ENCODE data around the gene RSAD1.
A peak's percentile ranks its signal among the peaks of the same experiment; 100 is the strongest.

RSAD1 gene

DNA sequence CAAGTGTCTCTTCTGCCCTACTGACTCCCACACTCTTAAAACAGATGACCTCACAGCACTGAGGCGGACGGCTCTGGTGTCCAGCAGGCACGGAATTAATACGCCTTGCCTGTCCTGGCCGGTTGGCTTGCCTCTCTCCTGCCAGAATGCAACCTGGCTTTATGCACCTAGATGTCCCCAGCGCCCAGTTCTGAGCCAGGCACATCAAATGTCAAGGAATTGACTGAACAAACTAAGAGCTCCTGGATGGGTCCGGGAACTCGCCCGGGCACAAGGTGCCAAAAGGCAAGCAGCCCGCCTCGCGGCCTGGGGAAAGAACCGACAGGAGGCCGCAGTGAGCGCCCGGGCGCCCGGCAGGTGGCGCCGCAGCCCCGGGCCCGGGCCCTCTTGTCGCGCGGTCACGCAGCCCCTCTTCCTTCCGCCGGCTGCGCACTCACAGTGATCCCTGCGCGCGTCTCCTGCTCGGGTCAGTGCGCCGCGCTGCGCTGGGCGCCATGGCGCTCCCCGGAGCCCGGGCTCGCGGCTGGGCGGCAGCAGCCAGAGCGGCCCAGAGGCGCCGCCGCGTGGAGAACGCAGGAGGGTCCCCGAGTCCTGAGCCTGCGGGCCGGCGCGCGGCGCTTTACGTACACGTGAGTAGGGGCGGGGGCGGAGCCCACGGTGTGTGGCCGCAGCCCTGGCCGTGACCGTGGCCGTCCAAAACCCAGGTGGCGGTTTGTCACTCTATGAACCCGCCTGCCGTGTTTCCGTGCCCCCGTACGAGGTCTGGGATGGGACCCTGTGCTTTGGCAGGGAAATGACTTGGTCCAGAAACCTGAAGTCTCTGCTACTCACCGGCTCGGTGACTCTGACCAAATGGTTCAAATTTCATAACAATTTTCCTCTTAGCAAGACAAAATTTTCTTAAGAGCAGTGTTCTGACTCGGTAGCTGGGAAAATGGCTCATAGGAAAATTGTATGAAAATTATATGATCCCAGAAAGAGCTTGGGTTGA, at the start of gene RSAD1:
RSAD1 (plus strand) TSS at position 470 of the 991 bp plus-strand sequence; CDS start at position 495, 25 bp downstream.
- peak; percentile 92 for DNase-seq

DNA sequence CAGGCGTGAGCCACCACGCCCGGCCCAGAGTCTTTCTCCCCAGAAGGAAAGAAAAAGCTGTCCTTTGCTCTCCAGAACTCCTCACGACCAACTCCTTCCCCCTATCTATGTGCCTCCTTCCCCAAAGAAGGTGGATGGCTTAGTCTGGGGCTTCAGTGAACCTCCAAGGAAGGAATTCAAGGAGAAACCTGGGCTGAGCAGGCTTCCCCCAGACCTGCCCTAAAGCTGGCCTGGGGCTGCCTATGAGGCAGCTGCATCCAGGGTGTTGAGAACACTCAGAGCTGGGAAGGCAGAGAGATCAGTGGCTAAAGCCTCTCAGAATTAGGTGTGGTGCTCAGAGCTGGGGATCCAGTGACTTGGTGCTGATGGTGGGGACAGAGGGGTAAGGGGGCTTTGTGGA, 48.9 kb upstream of the RSAD1 start:
- DNase-seq, result no peak

DNA sequence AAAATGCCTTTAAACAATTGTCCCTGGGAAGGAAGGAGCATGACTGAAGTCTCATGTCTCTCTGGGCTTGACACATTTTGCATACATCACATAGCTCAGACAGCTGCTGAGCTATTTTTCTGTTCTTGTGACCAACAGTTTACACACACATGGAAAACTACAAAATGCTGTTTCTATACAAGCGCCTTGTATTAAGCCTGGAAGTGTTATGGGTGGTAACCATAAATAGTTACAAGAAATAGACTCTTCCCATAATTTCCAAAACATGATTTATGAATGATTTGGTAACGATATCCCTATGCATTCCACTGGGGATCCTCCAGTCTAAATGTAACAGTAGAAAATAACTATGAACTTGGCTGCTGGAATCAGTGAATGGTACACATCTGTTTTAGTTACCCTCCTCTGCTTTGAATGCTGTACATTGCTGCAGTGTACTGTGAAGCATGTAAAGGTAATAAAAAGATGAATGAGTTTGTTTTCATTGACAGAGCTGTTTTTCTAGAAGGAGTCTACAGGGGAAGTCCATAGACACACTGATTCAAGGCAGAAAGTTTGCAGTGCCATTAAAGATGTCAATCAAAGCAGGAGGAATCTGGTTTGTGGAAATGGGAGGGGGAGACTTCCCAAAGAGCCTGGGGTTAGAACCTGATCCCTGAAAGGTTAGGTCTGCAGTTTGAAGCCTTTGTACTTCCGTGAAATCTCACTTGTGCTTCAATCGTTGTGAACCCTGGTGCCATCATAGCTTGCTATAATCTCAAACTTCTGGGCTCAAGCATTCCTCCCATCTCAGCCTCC, 47.6 kb upstream of the RSAD1 start:
- no peak for DNase-seq

DNA sequence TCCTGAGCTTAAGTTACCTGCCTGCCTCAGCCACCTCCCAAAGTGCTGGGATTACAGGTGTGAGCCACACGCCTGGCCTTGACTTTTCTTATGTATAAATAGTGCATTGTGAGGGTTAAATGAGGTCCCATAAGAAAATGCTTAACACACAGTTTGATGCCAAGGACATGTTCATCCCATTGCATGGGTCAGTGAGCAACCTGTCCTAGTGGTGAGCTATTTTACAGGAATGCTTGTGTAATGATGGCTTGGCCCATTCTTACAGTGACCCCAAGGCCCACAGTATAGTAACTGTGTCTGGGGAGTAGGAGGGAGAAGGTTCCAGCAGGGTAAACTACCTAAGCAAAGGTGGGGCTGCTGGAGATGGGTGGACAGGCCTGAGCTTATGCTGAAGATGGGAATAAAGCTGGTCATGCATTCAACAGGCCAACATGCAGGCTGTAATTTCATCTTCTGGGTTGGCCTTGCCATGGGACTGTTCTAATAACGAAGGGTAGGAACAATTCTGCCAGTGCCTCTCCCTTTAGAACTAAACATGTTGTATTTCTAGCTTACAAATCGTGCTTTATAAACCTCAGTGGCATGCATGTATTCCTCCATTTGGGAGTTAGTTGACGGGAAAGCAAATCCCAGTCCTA, 46.4 kb upstream of the RSAD1 start:
- no peak for DNase-seq

DNA sequence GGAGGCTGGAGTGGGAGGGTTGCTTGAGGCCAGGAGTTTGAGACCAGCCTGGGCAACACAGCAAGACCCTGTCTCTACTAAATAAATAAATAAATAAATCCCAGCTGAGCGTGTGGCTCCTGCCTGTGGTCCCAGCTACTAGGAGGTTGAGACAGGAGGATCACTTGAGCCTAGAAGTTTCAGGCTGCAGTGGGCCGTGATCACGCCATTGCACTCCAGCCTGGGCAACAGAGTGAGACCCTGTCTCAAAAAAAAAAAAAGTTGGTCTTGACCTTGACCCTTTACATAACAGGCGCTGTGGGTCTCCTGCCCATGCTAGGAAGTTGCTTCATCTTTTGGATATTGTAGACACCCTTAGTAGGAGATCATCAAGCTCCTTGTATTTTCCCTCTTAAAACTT, 41.3 kb upstream of the RSAD1 start:
- DNase-seq, result no peak

DNA sequence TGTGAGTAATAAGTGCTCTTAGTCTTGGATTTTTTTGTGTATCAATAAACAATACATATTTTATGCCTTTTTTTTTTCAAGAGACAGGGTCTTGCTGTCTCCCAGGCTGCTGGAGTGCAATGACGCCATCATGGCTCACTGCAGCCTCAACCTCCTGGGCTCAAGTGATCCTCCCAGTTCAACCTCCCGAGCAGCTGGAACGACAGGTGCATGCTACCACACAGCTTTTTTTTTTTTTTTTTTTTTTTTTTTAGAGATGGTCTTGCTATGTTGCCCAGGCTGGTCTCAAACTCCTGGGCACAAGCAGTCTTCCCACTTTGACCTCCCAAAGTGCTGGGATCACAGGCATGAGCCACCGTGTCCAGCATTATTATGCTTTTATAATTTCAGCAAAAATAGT, 39.7 kb upstream of the RSAD1 start:
- DNase-seq, result no peak

DNA sequence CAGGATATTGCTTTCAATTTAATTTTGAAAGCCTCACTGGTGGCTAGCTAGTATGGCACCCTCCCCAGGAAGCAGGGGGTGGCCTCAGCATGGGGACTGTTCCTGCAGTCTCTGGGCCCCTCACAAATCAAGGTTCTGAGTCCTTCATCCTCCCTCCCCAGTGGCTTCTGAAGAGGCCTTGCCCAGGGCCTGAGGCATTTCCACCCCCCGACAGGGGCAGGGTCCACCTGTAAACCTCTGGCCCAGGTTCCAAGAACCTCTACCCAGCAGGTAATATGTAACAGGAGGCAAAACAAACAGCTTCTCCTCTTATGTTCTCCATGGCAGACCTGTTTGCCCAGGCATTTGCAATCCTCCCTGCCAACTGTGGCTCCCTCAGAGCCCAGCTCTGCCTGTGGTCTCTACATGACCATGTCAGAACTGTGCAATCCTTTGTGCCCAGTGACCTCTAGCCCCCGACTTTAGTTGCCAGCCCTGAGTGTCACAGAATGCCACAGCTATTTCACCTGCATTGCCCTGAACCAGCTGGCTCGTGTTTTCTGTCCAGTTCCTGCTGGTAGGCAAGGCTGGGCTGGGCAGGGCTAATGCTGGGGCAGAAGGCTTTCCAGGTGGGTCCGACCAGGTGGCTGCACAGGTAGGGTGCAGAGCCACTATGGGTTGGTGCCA, 38.4 kb upstream of the RSAD1 start:
- DNase-seq, result no peak

DNA sequence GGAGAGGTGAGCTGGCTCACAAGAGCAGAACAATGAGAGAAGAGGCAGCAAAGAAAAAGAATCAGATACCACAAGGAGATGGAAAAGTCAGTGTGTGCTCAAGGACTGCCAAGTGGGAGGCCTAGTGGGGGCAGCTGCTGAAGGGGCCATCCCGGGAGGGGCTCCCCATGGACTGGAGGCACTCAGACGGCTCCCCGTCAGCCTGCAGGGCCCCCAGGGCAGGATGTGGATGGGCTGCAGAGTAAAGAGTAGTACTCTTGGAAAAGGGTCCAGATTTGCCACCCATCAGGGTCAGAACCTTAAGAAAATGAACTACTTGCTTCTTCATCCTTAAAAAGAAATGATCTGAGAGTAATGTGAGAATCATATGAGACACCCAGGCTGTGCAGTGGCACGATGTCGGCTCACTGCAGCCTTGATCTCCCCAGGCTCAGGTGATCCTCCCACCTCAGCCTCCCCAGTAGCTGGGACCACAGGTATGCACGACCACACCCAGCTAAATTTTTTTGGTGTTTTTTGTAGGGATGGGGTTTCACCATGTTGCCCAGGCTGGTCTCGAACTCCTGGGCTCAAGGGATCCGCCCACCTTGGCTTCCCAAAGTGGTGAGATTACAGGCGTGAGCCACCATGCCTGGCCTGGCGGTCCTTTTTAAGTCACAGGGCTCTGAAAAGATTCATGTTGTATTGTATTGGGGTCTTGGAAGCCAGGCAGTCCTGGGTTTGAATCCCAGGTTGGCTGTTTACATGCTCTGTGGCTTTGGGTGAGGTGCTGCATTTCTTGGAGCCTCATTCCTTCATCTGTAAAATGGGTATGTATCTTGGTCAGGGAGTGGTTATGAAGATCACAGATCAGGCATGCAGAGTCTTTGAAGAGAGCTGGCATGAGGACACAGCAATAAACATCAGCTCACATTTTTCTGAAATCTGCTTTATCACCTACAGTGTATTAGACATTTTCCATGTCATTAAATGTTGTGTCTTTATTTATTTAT, 37.5 kb upstream of the RSAD1 start:
- DNase-seq, result no peak

DNA sequence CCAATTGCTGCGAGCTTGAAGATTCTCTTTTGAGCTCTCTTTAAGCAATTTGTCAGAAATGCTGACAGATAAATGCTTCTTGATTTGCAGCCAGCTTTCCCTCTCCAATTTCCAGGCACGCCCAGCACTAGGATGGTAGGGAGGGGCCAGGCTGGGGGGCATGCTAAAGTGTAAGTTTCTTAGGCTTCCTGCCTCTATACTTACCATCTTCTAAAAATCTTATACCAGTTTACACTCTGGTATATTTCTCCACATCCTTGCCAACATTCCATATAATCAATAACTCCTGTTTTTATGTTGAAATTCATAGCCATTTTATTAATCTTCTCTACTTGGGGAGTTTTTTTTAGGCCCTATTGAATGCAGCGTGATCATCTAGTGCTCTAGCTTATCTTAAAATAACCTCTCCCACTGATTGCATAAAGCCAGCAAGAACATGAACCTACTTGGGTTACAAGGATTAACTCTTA, 35.1 kb upstream of the RSAD1 start:
- no peak for DNase-seq

DNA sequence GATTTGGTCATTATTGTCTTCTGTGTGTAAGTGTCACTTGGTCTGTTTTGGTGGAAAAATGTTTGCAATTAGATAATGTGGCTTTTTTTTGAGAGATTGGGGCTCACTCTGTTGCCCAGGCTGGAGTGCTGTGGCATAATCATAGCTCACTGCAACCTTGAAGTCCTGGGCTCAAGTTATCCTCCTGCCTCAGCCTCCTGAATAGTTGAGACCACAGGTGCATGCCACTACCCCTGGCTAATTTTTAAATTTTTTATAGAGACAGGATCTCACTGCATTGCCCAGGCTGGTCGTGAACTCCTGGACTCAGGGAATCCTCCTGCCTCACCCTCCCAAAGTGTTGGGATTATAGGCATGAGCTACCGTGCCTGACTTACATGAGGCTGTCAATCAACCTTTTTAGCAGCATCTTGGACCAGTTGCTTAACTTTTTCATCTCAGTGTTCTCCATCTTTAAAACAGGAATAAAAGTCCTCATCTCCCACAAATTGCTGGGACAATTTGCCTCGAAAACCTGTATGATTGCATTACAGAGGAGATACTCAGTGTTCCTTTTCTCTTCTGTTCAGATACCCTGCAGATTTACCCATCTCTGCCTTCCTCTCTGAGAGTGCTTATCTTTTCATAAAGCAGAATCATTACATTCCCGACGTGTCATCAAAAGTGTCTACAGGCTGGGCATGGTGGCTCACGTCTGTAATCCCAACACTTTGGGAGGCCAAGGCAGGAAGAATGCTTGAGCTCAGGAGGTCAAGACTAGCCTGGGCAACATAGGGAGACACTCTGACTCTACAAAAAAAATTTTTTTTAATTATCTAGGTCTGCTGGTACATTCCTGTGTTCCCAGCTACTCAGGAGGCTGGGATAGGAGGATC, 33.6 kb upstream of the RSAD1 start:
- no peak for DNase-seq

DNA sequence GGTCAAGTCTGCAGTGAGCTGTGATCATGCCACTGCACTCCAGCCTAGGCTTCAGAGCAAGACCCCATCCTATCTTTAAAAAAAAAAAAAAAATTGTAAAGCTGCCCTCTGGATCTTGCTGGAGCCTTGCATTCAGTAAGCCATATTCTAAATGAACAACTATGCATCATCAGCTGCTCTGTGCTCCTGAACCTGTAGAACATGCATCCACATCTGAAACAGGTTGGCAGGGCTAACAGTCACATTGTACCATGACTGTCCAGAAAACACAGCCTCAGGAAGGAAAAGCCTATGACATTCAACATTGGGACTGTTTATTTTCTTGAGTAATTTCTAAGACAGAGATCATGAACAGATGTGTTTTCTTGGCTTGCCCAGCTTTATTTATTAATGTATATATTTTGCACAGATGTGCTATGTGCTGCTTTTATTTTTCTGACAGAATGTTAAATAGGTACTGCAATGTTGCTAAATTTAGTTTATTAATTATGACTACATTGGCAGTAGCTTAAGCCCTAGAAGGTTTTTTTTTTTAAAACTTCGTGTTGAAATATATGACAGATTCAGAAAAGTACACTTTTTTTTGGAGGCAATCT, 32.8 kb upstream of the RSAD1 start:
- DNase-seq, result no peak

DNA sequence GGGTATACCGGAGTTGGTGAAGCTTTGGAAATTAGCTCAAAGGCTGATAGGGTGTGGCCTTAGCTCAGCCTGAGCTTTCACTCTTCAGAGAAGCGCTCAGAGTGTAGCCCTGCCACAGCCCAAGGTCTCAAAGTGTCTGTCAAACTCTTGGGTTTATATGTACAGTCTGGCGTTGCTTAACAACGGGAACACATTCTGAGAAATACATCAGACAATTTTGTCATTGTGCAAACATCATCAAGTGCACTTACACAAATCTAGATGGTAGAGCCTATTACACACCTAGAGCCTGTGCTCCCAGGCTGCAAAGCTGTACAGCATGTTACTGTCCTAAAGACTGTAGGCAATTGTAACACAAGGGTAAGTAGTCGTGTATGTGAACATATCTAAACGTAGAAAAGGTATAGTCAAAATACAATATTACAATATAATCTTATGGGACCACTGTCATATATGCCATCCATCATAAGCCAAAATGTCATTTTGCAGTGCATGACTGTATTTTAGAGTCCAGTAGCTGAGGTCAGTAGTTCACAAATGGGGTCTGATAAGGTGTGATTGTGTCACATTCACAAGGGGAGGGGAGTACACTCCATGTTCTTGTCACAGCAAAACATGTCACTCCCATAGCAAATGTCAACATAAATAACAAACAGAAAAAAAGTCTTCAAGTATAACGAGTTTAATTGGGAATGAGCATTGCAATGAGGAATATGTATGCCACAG, 30.6 kb upstream of the RSAD1 start:
- no peak for DNase-seq

DNA sequence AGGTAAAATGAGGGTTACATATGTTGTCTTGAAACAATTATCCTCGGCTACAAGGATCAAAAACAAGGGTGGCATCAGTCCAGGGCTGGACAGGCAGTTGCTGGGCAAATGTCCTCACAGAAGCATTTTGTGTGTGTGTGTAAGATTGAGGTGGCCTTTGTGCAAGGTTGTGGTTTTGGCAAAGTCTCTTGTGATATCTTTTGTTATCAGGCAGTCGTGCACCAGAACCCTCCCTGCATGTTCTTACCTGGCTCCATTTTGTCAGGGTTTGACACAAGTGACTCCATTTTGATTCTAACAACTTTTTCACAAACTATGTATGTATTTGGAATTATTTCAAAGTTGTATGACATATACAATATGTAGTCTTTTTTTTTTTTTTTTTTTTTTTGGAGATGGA, 30.0 kb upstream of the RSAD1 start:
- no peak for DNase-seq

DNA sequence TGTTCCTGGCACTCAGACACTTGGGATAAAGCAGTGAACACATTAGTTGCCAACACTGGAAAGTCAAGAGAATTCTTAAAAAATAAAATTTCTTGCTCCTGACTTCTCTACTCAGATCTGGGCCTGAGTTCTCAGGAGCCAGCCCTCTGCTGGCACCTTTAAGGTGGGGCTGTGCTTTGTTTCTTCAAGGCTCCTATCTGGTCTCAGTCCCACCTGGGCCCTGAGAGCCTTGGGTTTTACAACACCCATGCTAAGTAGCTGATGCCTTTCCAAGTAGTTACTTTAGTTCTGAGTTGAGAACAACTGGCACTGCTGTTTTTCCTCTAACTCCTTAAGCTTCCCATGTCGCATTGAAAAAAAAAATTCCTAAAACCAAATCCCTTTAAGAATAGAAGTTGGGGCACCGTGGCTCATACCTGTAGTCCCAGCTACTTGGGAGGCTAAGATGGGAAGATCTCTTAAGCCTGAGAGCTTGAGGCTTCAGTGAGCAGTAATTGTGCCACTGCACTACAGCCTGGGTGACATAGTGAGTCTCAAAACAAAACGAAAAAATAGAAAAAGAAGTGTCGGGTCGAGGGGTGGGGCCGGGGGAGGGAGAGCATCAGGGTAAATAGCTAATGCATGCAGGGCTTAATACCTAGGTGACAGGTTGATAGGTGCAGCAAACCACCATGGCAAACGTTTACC, 26.6 kb upstream of the RSAD1 start:
- DNase-seq, result no peak

DNA sequence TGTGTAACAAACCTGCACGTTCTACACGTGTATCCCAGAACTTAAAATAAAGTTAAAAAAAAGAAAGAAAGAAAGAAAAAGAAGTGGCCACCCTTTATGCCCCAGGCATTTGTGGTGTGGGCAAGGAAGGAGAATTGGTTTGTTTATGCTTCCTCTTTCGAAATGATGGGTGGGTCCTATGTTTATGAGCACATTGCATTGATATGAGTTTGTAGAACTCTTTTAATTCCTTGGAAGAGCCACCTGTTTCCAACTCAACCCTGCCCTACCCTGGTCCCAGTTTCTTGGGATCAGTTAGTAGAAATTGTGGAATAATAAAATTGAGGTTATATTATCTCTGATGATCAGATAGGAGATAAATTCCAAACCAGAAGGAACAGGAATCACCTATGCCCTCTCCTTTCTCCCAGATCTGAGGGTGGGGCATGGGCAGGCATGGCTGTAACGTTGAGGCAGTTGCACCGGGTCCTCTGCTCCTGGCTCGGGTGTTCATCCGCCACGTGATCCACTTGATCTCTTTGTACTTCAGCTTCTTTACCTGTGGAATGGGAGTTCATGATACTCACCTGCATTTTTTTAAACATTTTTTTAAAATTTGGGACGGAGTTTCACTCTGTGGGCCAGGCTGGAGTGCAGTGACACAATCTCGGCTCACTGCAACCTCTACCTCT, 25.9 kb upstream of the RSAD1 start:
- no peak for DNase-seq

DNA sequence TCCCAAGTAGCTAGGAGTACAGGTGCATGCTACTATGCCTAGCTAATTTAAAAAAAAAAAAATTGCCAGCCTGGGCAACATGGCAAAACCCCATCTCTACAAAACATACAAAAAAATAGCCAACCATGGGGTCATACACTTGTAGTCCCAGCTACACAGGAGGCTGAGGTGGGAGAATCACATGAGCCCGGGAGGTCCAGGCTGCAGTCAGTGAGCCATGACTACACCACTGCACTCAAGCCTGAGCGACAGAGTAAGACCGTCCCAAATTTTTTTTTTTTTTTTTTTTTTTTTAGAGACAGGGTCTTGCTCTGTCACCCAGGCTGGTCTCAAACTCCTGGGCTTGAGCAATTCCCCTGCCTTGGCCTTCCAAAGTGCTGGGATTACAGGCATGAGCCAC, 24.8 kb upstream of the RSAD1 start:
- DNase-seq, result no peak

DNA sequence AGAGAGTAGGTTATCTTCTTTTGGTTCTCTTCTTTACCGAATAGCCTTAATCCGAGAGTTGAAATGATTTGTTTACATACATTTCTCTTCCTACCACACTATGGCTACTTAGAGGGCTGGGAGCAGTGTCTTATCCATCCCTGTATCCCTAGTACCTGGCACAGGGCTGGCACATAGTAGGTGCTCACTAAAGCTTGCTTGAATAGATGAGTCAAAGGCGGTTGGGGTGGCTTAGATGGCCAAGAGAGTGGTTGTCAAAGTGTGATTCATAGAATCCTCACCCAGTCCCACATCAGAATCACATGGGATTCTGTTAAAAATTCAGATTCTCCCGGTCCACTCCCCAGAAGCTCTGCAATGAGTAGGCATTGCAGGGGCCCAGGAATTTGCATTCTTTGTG, 21.0 kb upstream of the RSAD1 start:
- no peak for DNase-seq

DNA sequence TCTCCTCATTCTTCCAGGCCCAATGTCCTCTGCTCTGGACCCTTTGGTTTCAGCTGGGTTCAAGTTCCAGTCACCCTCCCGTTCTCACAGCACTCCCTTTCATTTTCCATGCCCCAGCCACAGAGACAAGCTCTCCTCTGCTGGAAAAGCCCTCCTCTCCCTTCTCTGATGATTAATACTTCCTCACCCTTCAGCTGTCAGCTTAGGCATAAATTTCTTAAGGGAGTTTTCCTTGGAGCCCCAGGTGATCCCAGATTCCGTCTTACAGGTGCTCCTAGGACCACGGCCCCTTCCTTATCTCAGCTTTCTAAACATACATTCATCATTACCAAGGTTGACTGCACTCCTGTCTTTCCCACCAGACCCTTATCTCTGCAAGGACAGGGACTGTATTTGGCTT, 20.4 kb upstream of the RSAD1 start:
- DNase-seq, result no peak

Measured in NCI-H1105 (cell line).